GM19395 (cell line): ENCODE data around the gene SSH3.

Source experiments
- ATAC-seq: cut with Tn5 transposase; IDR thresholded peaks from one replicate; pipeline ENCODE4 v1.9.1; 2021; ENCODE audit warnings: mild to moderate bottlenecking, moderate library complexity; ENCODE audit not compliant: unreplicated experiment

Gene SSH3

GRCh38 chr11:67291481-67292381 is 11.6 kb upstream of the SSH3 start:
- no peak for ATAC-seq

- ATAC-seq = no peak
These were observed 10.7 kb upstream of the SSH3 start for GRCh38 chr11:67292671-67293070.

GRCh38 chr11:67293090-67293489 is 10.2 kb upstream of the SSH3 start:
- ATAC-seq = no peak

GRCh38 chr11:67295846-67296245 is 7.5 kb upstream of the SSH3 start:
- no peak for ATAC-seq

GRCh38 chr11:67298786-67299185 is 4.5 kb upstream of the SSH3 start:
- no peak for ATAC-seq

- ATAC-seq = no peak
These were observed 3.7 kb upstream of the SSH3 start for GRCh38 chr11:67299471-67300191.

GRCh38 chr11:67300256-67300755 is 3.0 kb upstream of the SSH3 start:
- ATAC-seq = no peak

- no peak for ATAC-seq
These were observed 2.5 kb upstream of the SSH3 start for GRCh38 chr11:67300756-67301312.

- ATAC-seq = no peak
These were observed 1.9 kb upstream of the SSH3 start for GRCh38 chr11:67301313-67301921.

- no peak for ATAC-seq
These were observed 1.3 kb upstream of the SSH3 start for GRCh38 chr11:67301951-67302516.

GRCh38 chr11:67302571-67303131 is 679 bp upstream of the SSH3 start:
- ATAC-seq = no peak

- no peak for ATAC-seq
These were observed 593 bp downstream of the SSH3 start for GRCh38 chr11:67303835-67304411.

- no peak for ATAC-seq
These were observed 1.3 kb downstream of the SSH3 start for GRCh38 chr11:67304511-67305113.

GRCh38 chr11:67306769-67307544 is 3.6 kb downstream of the SSH3 start:
- no peak for ATAC-seq

GRCh38 chr11:67307545-67308001 is 4.2 kb downstream of the SSH3 start:
- no peak for ATAC-seq

- ATAC-seq = no peak
These were observed 4.9 kb downstream of the SSH3 start for GRCh38 chr11:67308031-67308866.

GRCh38 chr11:67309166-67309565 is 5.8 kb downstream of the SSH3 start:
- ATAC-seq = no peak

- no peak for ATAC-seq
These were observed 6.3 kb downstream of the SSH3 start for GRCh38 chr11:67309661-67310061.
